Glutamatergic neuron (in vitro differentiated cells): Measurements from ENCODE around the gene UBE2E1. TPM values are rescaled to one million over a fixed set of nuclear protein-coding genes. Genes with fewer than 3 reads are reported as not detected.
"Not testable (repeated sequence)": the region's sequence is repeated elsewhere in the genome, so short reads cannot be mapped to it uniquely, and the experiment has no call there.

Experiments
- DNase-seq: peaks from one replicate; pipeline ENCODE4 v3.0.0; 2022
- H3K27ac Mint-ChIP-seq: one replicate; pipeline ENCODE4 v1.8.0; 2020; ENCODE audit warnings: mild to moderate bottlenecking, mixed read lengths, inconsistent platforms; ENCODE audit not compliant: unreplicated experiment
- H3K27me3 Mint-ChIP-seq: one replicate; pipeline ENCODE4 v1.8.0; 2020; ENCODE audit warnings: mild to moderate bottlenecking, moderate library complexity, mixed read lengths, inconsistent platforms; ENCODE audit not compliant: unreplicated experiment
- H3K36me3 Mint-ChIP-seq: one replicate; pipeline ENCODE4 v1.8.0; 2020; ENCODE audit warnings: mild to moderate bottlenecking, mixed read lengths, inconsistent platforms; ENCODE audit not compliant: unreplicated experiment
- H3K4me1 Mint-ChIP-seq: one replicate; pipeline ENCODE4 v1.8.0; 2020; ENCODE audit warnings: mild to moderate bottlenecking, low read depth, mixed read lengths, inconsistent platforms; ENCODE audit not compliant: unreplicated experiment
- H3K4me3 Mint-ChIP-seq: one replicate; pipeline ENCODE4 v1.8.0; 2020; ENCODE audit warnings: mild to moderate bottlenecking, mixed read lengths, inconsistent platforms; ENCODE audit not compliant: unreplicated experiment
- H3K9me3 Mint-ChIP-seq: one replicate; pipeline ENCODE4 v1.8.0; 2020; ENCODE audit warnings: mild to moderate bottlenecking, moderate library complexity, mixed read lengths, inconsistent platforms; ENCODE audit not compliant: unreplicated experiment
- total RNA-seq: library from RNA; stranded (reverse); fragmentation: NEBNext Ultra II Directional; extraction: Animal tissue kit (Norgen Biotek cat#: 25700); gene quantifications from one replicate; pipeline ENCODE4 v1.2.1, GENCODE V29; 2021; ENCODE audit not compliant: unreplicated experiment
- TF ChIP-seq, protein P1 (sequence below): fragments of 200-600 bp; sonication (generic); IDR thresholded peaks from one replicate; pipeline ENCODE4 v1.5.0; 2021; ENCODE audit not compliant: partially characterized antibody, unreplicated experiment

UBE2E1 gene
- total RNA-seq, 1 donor from 2014 or later, result 74.2 TPM

DNA sequence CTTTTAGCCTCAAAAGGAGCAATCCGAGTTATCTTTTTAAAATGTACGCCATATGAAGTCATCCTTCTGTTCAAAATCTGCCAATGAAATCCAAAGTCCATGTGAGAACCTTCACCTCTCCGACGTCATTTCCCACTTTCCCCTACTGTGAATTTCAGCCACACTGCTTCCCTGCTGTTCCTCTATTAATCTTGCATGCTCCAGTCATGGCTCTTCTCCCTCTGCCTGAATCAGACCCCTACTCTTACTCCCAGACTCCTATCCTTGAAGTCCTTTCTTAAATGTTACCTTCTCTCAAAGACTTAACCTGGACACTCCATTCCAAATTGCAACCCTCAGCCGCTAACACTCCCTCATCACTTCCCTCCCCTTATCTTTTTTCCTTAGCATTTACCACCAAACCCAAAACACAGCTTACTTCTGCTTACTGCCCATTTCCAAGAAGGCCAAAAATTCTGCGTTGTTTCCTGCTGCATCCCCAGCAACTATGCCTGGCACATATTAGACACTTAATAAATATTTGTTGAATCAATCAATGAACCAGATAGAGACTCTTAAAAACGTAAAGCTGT, 109.9 kb downstream of the UBE2E1 start:
- TF ChIP-seq, protein P1, sequence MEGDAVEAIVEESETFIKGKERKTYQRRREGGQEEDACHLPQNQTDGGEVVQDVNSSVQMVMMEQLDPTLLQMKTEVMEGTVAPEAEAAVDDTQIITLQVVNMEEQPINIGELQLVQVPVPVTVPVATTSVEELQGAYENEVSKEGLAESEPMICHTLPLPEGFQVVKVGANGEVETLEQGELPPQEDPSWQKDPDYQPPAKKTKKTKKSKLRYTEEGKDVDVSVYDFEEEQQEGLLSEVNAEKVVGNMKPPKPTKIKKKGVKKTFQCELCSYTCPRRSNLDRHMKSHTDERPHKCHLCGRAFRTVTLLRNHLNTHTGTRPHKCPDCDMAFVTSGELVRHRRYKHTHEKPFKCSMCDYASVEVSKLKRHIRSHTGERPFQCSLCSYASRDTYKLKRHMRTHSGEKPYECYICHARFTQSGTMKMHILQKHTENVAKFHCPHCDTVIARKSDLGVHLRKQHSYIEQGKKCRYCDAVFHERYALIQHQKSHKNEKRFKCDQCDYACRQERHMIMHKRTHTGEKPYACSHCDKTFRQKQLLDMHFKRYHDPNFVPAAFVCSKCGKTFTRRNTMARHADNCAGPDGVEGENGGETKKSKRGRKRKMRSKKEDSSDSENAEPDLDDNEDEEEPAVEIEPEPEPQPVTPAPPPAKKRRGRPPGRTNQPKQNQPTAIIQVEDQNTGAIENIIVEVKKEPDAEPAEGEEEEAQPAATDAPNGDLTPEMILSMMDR, result no peak
- no peak for DNase-seq
- Mint-ChIP-seq H3K4me3 (peak overlapping the region; percentile 89), H3K4me1 (peaks cover 26% of the 10 kb centered on the region), H3K27me3 (peaks cover 8% of the 10 kb centered on the region), H3K9me3 (peaks cover 5% of the 10 kb centered on the region), H3K36me3 (no peaks in the 10 kb centered on the region), H3K27ac (peak overlapping the region; percentile 98)

DNA sequence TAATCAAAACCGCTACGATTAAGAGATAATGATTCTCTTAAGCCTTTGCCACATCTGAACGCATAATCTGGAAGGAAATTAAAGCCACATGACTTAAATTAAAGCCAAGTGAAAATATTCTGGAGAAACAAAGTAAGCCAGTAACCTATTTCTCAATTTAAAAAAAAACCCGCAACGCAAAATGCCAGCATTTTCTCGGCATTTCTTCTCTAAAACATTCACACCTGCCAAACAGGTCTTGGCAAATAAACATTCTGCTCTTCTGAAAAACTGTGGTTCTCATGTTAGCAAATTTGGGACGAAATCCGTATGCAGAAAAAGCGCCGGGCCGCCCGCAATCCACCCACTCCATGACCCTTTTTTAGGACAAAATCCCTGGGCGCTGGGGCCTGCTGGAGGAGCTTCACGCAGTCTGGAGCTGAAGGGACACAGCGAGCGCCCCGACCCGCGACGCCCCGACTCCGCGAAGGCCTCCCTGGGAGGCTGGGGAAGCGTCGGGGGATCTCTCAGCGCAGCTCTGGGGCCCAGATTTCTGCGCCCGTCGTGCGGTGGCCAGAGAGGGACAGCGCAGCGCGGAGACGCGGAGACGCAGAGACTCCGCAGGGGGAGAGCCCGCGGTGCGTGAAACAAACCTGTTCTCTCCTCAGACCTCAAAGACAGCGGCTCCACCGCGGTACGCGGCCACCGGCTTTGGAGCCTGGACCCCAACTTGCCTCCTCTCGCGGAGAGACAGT, 110.6 kb downstream of the UBE2E1 start:
- DNase-seq, result no peak
- Mint-ChIP-seq H3K27ac (peak overlapping the region; percentile 98), H3K4me3 (peak overlapping the region; percentile 89), H3K36me3 (no peaks in the 10 kb centered on the region), H3K4me1 (peaks cover 26% of the 10 kb centered on the region), H3K9me3 (peaks cover 5% of the 10 kb centered on the region), H3K27me3 (peaks cover 8% of the 10 kb centered on the region)
- TF ChIP-seq, protein P1, result no peak

DNA sequence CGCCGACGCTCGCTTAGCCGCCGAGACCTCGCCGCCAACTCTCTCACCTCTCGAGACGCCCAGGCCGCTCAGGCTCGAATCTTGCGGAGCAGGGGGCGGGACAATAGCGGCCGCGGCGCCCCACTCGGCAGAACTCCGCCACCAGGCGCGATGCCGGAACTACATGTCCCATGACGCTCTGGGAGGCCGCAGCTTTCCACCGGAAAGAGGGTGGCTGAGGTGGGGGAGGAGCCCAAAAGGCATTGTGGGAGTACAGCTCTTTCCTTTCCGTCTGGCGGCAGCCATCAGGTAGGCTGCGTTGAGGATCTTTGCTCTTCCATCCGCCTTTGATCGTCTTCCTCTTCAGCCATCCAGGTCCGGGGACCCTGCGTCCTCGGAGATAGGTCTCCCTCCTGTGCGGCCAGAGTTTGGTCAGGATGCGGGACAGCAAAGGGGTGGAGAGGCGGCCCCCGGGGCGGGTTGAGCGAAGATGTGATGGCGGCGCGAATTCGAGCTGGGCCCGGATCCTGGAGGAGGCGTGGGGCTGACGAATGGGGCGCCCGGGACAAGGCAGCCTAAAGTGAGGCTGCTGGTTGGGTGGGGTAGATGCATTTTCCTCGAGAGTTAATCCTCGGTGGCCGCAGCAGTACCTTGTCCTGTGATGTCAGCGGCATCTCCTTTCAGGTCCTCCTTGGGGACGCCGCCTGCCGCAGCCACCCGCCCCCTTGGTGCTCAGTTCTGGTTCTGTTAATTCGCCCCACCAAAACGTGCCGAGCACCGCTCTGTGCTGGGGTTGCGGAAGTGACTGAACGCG, 111.3 kb downstream of the UBE2E1 start, which contains the start of the genes NKIRAS1 and RPL15:
TSS of gene NKIRAS1 (minus strand) at position 105 of the 793 bp plus-strand sequence. CDS start 6,086 bp downstream, outside the sequence.
TSS of gene RPL15 (plus strand) at position 247 of the 793 bp plus-strand sequence. CDS start 728 bp downstream, outside the sequence.
- Mint-ChIP-seq H3K27ac (peak within 1 kb of the TSS; percentile 98), H3K27me3 (peaks cover 8% of the 10 kb centered on the region), H3K36me3 (no peaks in the 10 kb centered on the region), H3K4me1 (peaks cover 26% of the 10 kb centered on the region), H3K9me3 (peaks cover 5% of the 10 kb centered on the region), H3K4me3 (peak within 1 kb of the TSS; percentile 89)
- TF ChIP-seq, protein P1, result peak; percentile 81
- DNase-seq, result peak; percentile 97

DNA sequence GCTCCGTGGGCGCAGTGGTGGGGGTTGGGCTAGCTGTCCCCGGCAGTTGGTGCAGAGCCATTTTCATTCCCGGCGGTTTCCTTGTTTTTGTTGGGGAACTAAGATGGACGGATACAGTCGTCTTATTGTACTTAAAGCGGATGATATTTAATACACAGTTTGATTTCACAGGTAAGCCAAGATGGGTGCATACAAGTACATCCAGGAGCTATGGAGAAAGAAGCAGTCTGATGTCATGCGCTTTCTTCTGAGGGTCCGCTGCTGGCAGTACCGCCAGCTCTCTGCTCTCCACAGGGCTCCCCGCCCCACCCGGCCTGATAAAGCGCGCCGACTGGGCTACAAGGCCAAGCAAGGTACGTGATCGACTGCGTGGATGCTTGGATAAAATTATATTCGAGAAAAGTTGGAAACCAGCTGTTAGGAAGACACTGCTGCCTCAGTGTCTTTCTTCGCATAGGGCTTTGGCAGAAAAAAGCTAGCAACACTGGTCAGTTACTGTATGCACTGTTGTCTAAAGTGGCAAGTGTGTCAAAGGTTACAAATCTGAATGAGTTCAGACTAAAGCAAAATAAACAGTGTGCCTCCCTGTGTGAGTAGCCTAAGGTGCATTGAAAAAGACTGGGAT, 112.0 kb downstream of the UBE2E1 start:
- peak overlapping the region; percentile 89 for H3K4me3 Mint-ChIP-seq
- H3K27me3 Mint-ChIP-seq, H3K36me3 Mint-ChIP-seq, H3K9me3 Mint-ChIP-seq: not testable (repeated sequence)
- peak; percentile 77 for DNase-seq
- peak overlapping the region; percentile 98 for H3K27ac Mint-ChIP-seq
- peaks cover 26% of the 10 kb centered on the region for H3K4me1 Mint-ChIP-seq

DNA sequence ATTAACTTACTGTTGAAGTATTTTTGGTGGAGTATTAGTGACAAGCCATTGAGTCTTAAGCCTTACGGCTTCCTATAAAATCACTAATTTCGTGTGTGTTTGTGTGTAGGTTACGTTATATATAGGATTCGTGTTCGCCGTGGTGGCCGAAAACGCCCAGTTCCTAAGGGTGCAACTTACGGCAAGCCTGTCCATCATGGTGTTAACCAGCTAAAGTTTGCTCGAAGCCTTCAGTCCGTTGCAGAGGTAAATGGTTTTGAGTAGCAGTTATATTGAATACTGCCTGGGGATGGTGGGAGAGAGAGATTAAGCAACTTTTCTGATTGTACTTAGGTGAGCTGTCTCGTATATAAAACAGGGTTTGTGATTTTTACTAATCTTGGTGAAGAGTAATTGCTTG, 112.6 kb downstream of the UBE2E1 start:
- DNase-seq, H3K9me3 Mint-ChIP-seq, H3K36me3 Mint-ChIP-seq, H3K27me3 Mint-ChIP-seq: not testable (repeated sequence)
- H3K27ac Mint-ChIP-seq, result peak overlapping the region; percentile 98
- peak overlapping the region; percentile 89 for H3K4me3 Mint-ChIP-seq
- peaks cover 26% of the 10 kb centered on the region for H3K4me1 Mint-ChIP-seq
